ENCODE data around the gene PAPPA2.

DNA sequence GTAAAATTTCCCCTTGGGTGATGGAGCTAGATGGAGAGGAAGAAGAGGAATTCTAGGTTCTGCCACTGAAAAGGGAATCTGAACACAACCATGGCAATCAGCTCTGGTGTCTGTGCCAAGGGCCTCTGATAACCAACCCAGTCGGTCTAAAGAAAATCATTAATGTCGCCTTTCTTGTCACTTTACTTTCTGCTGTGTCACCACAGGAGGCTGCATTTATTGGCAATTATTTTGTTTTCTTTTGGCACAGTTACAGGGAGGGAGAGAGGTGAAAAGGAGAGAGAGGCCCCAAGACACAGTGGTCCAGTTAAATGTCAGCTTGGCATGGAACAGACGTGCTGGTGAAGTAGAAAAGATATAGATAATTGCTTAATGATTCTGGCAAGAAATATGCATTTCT lies 414.6 kb downstream of the PAPPA2 start:
- TF ChIP-seq, protein P1, sequence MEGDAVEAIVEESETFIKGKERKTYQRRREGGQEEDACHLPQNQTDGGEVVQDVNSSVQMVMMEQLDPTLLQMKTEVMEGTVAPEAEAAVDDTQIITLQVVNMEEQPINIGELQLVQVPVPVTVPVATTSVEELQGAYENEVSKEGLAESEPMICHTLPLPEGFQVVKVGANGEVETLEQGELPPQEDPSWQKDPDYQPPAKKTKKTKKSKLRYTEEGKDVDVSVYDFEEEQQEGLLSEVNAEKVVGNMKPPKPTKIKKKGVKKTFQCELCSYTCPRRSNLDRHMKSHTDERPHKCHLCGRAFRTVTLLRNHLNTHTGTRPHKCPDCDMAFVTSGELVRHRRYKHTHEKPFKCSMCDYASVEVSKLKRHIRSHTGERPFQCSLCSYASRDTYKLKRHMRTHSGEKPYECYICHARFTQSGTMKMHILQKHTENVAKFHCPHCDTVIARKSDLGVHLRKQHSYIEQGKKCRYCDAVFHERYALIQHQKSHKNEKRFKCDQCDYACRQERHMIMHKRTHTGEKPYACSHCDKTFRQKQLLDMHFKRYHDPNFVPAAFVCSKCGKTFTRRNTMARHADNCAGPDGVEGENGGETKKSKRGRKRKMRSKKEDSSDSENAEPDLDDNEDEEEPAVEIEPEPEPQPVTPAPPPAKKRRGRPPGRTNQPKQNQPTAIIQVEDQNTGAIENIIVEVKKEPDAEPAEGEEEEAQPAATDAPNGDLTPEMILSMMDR (IDR thresholded peaks at IDR 0.05): no peak
- no peak for TF ChIP-seq EZH2 (IDR thresholded peaks at IDR 0.05; ENCODE audit: borderline replicate concordance, insufficient read depth, low read depth, low read length, poor library complexity, severe bottlenecking)

All from B cell (primary cell).